Measurements from ENCODE around the gene TMEM245. TPM values are rescaled to one million over a fixed set of nuclear protein-coding genes. Genes with fewer than 3 reads are reported as not detected.

Gene TMEM245
- polyA plus RNA-seq, 3 donors, result 6.9 to 11.3 (median 9.7) TPM

DNA sequence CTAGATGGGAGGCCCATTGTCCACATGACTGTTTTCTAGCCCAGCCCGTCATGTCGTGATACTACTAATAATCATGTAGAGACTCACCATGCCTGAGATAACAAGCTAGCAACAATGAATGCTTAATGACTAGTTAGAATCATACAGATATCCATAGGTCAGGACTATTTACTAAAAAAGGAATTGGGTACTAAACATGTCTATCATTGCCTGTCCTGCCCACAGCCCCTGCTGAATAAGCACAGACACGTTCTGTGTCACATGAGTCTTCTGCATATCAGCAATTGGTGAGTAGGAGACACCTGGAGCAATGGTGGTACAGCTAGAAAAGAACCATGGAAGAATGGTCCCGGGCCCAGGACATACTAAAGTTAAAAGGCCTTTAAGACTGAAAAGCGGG is 29.3 kb upstream of the TMEM245 start:
- H3K9me3 ChIP-seq (replicated peaks in 1 of 2; ENCODE audit: control insufficient read depth in 1 of 2, insufficient read depth in 1 of 2, low read length in 2 of 2), result peaks cover 12 to 14% of the 10 kb centered on the region in 2 donors
- H3K27ac Mint-ChIP-seq, result no peak overlapping the region
- intact Hi-C loops (cut with micrococcal nuclease), result no loop called here

DNA sequence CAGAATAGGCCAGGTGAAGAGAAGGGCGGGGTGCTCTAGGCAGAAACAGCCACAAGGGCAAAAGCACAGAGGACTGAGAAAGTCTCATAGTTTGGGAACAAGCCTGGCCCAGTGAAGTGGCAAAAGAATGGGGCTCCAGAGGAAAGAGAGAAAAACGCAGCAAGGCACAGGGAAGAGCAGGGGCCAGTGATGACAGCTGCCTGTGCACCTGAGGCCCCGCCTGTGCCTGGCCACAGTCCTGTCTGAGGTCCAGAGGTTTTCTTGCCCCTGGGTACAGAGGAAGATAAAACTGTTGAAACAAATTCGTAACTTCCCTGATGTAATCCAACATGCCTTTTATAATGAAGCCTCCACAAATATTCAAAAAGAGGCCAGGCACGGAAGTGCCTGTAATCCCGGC is 25.3 kb upstream of the TMEM245 start:
- no peaks in the 10 kb centered on the region for H4K20me1 ChIP-seq (ENCODE audit: insufficient read depth, low read length)
- H2AFZ ChIP-seq (ENCODE audit: insufficient read depth, low read depth, low read length, poor library complexity, severe bottlenecking), result no peak overlapping the region
- no peaks in the 10 kb centered on the region for H3K36me3 ChIP-seq (replicated peaks in 1 of 2; ENCODE audit: control insufficient read depth in 1 of 2, insufficient read depth in 2 of 2, low read length in 2 of 2)
- DNase-seq, result no peak
- no peak overlapping the region for H3K4me2 ChIP-seq (replicated peaks; ENCODE audit: extremely low read depth, low read length, poor library complexity, severe bottlenecking)
- peaks cover 0 to 4% of the 10 kb centered on the region in 2 donors for H3K4me1 ChIP-seq (ENCODE audit: control insufficient read depth in 1 of 2, insufficient read depth in 2 of 2, low read length in 2 of 2)
- intact Hi-C loops (cut with micrococcal nuclease), result no loop called here
- H3K79me2 ChIP-seq (ENCODE audit: insufficient read depth, low read length), result no peaks in the 10 kb centered on the region
- H3K36me3 Mint-ChIP-seq, result no peaks in the 10 kb centered on the region
- H3K4me3 Mint-ChIP-seq, result no peak overlapping the region
- H3K27me3 Mint-ChIP-seq (ENCODE audit: low read depth in 3 of 3), result peaks cover 6 to 18% (median 13%) of the 10 kb centered on the region in 3 donors
- no peak overlapping the region for H3K4me3 ChIP-seq (replicated peaks in 1 of 3; ENCODE audit: low read depth in 2 of 3, low read length in 3 of 3)
- 86% methylated on average over 2 of the region's 6 CpGs for WGBS (ENCODE audit: insufficient coverage)
- TF ChIP-seq, protein P1, sequence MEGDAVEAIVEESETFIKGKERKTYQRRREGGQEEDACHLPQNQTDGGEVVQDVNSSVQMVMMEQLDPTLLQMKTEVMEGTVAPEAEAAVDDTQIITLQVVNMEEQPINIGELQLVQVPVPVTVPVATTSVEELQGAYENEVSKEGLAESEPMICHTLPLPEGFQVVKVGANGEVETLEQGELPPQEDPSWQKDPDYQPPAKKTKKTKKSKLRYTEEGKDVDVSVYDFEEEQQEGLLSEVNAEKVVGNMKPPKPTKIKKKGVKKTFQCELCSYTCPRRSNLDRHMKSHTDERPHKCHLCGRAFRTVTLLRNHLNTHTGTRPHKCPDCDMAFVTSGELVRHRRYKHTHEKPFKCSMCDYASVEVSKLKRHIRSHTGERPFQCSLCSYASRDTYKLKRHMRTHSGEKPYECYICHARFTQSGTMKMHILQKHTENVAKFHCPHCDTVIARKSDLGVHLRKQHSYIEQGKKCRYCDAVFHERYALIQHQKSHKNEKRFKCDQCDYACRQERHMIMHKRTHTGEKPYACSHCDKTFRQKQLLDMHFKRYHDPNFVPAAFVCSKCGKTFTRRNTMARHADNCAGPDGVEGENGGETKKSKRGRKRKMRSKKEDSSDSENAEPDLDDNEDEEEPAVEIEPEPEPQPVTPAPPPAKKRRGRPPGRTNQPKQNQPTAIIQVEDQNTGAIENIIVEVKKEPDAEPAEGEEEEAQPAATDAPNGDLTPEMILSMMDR (IDR thresholded peaks at IDR 0.05), result no peak
- H3K9me3 Mint-ChIP-seq, result peaks cover 0 to under 1% (median 0%) of the 10 kb centered on the region in 7 donors
- H3K27me3 ChIP-seq (ENCODE audit: control insufficient read depth in 2 of 2, insufficient read depth in 2 of 2, low read length in 2 of 2), result peaks cover 0 to 6% of the 10 kb centered on the region in 2 donors
- no peak overlapping the region for H3K9ac ChIP-seq (ENCODE audit: insufficient read depth, low read length, poor library complexity, severe bottlenecking)
- no peak overlapping the region for H3K27ac ChIP-seq (ENCODE audit: low read depth in 1 of 2, low read length in 2 of 2)
- H3K9me3 ChIP-seq (replicated peaks in 1 of 2; ENCODE audit: control insufficient read depth in 1 of 2, insufficient read depth in 1 of 2, low read length in 2 of 2), result no peaks in the 10 kb centered on the region
- H3K27ac Mint-ChIP-seq, result no peak overlapping the region
- peaks cover 4% of the 10 kb centered on the region for H3K4me1 Mint-ChIP-seq

More for the DNA sequence above, 29.3 kb upstream of the TMEM245 start:
- Histone ChIP-seq H3K36me3 (replicated peaks in 1 of 2; ENCODE audit: control insufficient read depth in 1 of 2, insufficient read depth in 2 of 2, low read length in 2 of 2) (no peaks in the 10 kb centered on the region), H3K27ac (ENCODE audit: low read depth in 1 of 2, low read length in 2 of 2) (no peak overlapping the region), H3K79me2 (ENCODE audit: insufficient read depth, low read length) (no peaks in the 10 kb centered on the region), H3K27me3 (ENCODE audit: control insufficient read depth in 2 of 2, insufficient read depth in 2 of 2, low read length in 2 of 2) (peaks cover 0 to 6% of the 10 kb centered on the region in 2 donors), H3K9ac (ENCODE audit: insufficient read depth, low read length, poor library complexity, severe bottlenecking) (no peak overlapping the region), H3K4me3 (replicated peaks in 1 of 3; ENCODE audit: low read depth in 2 of 3, low read length in 3 of 3) (no peak overlapping the region), H4K20me1 (ENCODE audit: insufficient read depth, low read length) (no peaks in the 10 kb centered on the region), H2AFZ (ENCODE audit: insufficient read depth, low read depth, low read length, poor library complexity, severe bottlenecking) (no peak overlapping the region), H3K4me1 (ENCODE audit: control insufficient read depth in 1 of 2, insufficient read depth in 2 of 2, low read length in 2 of 2) (peaks cover 0 to under 1% of the 10 kb centered on the region in 2 donors), H3K4me2 (replicated peaks; ENCODE audit: extremely low read depth, low read length, poor library complexity, severe bottlenecking) (no peak overlapping the region)
- TF ChIP-seq, protein P1 (IDR thresholded peaks at IDR 0.05), result no peak
- Mint-ChIP-seq H3K9me3 (peaks cover 4 to 27% (median 18%) of the 10 kb centered on the region in 7 donors), H3K27me3 (ENCODE audit: low read depth in 3 of 3) (peaks cover 4 to 20% (median 11%) of the 10 kb centered on the region in 3 donors), H3K36me3 (no peaks in the 10 kb centered on the region), H3K4me3 (no peak overlapping the region), H3K4me1 (peaks cover under 1% of the 10 kb centered on the region)
- DNase-seq, result no peak
- 92% methylated on average over 3 of the region's 5 CpGs for WGBS (ENCODE audit: insufficient coverage)

All from CD14-positive monocyte (primary cell).